GM12874 (cell line): ENCODE measurements around the gene KIF24.

Experiments used
- TF ChIP-seq, protein P1 (sequence below): IDR thresholded peaks from 2 replicates; pipeline ENCODE4 v1.5.1; 2011; ENCODE audit warnings: low read depth, mild to moderate bottlenecking, control low read depth, low read length, moderate library complexity; ENCODE audit not compliant: insufficient read depth

The KIF24 gene

GRCh38 chr9:34291423-34291822, 37.6 kb downstream of the KIF24 start:
- TF ChIP-seq, protein P1, sequence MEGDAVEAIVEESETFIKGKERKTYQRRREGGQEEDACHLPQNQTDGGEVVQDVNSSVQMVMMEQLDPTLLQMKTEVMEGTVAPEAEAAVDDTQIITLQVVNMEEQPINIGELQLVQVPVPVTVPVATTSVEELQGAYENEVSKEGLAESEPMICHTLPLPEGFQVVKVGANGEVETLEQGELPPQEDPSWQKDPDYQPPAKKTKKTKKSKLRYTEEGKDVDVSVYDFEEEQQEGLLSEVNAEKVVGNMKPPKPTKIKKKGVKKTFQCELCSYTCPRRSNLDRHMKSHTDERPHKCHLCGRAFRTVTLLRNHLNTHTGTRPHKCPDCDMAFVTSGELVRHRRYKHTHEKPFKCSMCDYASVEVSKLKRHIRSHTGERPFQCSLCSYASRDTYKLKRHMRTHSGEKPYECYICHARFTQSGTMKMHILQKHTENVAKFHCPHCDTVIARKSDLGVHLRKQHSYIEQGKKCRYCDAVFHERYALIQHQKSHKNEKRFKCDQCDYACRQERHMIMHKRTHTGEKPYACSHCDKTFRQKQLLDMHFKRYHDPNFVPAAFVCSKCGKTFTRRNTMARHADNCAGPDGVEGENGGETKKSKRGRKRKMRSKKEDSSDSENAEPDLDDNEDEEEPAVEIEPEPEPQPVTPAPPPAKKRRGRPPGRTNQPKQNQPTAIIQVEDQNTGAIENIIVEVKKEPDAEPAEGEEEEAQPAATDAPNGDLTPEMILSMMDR, result no peak

DNA sequence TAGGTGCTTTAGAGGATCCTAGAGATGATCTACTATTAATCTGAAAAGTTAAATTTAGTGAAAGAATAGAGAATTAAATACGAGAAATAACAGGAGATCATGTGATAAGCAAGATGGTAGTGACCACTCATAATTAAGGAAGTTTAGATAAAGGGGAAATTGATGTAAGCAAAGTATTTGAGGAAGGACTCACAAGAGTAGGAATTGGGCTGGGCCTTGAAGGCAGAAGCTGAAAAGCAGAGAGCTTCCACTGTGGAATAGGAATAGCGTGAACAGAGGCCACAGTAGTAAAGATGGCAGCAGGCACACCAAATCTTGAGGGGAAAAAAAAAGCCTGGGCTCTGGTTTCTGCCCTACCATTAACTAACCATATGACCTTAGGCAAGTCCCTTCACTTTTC, 38.0 kb downstream of the KIF24 start:
- TF ChIP-seq, protein P1, result no peak

DNA sequence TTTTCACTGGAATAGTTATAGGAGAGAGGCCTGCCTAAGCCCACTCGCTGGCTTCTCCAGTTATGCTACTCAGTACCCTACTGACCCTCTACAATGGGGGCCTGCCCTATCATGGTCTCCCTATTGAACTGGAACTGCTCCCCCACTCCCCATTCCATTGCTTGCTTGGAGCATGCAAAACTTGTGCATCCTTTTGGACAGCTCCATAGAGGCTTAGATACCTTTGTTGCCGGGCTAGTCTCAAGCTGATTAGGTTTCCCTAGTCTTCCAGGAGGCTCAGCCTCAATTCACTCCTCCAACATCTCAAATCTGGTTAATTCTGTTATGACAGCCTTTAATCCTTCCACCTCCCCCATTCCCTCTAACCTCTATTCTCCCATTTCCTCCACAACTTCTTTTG, 39.9 kb downstream of the KIF24 start:
- TF ChIP-seq, protein P1, result no peak

DNA sequence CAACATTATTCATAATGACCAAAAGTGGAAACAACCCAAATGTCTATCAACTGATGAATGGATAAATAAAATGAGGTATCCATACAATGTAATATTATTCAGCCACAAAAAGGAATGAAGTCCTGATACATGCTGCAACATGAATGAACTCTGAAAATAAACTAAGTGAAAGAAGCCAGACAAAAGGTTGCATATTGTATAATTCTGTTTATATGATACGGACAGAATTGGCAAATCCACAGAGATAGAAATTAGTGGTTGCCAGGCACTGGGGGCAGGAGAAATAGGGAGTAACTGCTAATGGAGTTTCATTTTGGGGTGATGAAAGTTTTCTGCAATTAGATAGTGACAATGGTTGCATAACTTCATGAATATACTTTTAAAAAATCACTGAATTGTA, 47.0 kb downstream of the KIF24 start:
- TF ChIP-seq, protein P1, result no peak

DNA sequence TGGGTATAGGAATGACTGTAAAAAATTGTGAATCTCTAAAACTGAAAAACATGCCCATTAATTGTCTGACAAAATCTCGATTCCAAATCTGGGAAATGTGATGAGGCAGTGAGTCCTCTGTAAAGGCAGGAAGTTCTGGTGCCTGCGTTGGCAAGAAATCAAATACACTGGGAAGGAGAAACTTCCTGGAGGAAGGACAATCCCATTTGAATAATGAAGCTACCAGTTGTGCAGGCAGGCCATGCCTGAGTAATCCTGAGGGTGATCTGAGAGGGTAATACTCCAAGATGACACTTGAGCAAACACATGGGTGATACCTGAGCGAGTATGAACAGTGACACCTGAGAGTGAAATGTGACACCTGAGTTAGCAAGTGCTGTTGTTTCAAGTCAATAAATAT, 49.7 kb downstream of the KIF24 start:
- TF ChIP-seq, protein P1, result no peak
